Kidney glomerular epithelial cell (primary cell): ENCODE results near the gene TLN1.

Experiments
- DNase-seq: peaks from one replicate; lab custom pipeline; 2025; lab: John Stamatoyannopoulos, UW

The TLN1 gene, protein sequence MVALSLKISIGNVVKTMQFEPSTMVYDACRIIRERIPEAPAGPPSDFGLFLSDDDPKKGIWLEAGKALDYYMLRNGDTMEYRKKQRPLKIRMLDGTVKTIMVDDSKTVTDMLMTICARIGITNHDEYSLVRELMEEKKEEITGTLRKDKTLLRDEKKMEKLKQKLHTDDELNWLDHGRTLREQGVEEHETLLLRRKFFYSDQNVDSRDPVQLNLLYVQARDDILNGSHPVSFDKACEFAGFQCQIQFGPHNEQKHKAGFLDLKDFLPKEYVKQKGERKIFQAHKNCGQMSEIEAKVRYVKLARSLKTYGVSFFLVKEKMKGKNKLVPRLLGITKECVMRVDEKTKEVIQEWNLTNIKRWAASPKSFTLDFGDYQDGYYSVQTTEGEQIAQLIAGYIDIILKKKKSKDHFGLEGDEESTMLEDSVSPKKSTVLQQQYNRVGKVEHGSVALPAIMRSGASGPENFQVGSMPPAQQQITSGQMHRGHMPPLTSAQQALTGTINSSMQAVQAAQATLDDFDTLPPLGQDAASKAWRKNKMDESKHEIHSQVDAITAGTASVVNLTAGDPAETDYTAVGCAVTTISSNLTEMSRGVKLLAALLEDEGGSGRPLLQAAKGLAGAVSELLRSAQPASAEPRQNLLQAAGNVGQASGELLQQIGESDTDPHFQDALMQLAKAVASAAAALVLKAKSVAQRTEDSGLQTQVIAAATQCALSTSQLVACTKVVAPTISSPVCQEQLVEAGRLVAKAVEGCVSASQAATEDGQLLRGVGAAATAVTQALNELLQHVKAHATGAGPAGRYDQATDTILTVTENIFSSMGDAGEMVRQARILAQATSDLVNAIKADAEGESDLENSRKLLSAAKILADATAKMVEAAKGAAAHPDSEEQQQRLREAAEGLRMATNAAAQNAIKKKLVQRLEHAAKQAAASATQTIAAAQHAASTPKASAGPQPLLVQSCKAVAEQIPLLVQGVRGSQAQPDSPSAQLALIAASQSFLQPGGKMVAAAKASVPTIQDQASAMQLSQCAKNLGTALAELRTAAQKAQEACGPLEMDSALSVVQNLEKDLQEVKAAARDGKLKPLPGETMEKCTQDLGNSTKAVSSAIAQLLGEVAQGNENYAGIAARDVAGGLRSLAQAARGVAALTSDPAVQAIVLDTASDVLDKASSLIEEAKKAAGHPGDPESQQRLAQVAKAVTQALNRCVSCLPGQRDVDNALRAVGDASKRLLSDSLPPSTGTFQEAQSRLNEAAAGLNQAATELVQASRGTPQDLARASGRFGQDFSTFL (N-terminal part only)

GRCh38 chr9:35732185-35732799, at the start of gene TLN1, which contains the start of gene CREB3:
Gene TLN1, minus strand, starts transcription at chr9:35732195. Its CDS starts 6,501 bp downstream, at chr9:35725694.
Gene CREB3, plus strand, starts transcription at chr9:35732666. Its CDS starts 107 bp downstream, at chr9:35732773.
- DNase-seq, result peak; percentile 96

- DNase-seq, result no peak
Observed at GRCh38 chr9:35781066-35781465, 49.1 kb upstream of the TLN1 start.

DNA sequence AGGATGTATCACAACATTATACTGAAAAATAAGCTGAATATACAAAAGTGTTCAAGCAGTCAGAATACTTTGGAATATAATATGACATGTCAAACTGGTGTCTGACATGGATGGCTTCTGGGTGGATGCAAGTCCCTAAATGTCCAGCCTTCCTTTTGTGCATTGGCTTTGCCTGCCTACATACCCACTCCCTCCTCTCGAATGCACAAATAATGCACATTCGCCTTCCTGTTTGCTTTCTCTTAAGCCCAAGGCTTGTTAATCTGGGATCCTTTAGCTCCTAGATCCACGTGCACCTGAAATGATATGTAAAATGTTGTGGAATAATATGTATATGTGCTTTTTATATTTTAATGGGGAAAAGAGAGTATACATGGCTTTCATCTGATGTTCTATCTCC, 46.5 kb upstream of the TLN1 start:
- DNase-seq, result no peak

DNA sequence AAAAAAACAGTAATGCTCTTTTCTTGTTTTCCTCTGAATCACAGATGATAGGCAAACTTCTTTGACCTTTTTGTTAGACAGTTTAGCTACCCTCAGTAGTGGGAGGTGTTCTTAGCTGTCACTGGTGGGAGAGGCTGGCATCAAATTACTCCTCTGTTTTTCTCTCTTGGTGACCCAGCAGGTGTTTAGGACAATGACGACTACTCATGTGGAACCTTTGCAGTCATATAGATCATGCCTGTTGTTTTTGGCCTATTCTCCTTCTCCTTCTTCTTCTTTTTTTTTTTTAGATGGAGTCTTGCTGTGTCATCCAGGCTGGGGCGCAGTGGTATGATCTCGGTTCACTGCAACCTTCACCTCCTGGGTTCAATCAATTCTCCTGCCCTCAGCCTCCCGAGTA, 44.0 kb upstream of the TLN1 start:
- peak; percentile 27 for DNase-seq

DNA sequence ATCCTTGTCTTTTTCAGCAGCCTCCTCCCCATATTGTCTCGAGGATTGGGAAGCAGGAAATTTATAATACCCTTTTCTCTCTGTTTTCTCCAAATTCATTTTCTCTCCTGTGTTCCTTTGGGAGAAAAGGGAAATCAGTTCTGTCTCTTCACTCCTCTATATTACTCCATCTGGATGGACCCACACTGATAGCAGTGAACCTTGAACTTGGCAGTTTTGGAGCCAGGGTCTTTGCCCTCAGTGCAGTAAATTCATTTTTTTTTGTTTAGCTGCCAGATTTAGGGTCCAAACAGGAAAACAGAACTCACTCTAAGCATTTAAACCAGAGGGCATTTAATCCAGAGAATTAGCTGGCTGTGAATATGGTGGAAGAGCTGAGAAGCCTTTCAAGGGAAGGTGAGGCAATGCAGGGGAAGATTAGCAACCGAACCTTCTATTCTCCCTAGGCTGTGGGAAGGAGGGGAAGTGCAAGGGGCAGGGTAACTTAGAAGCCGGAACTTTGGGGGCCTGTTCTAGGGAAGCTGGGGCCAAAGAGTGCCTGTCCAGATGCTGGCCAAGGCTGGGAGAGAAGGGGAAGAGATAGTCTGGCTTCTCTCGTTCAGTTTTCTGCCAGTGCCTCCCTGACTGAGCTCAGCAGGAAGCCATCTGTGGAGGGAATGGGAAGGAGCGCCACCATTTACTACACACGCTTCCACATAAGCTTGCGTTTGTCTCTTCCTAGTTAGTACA, 43.1 kb upstream of the TLN1 start:
- no peak for DNase-seq

DNA sequence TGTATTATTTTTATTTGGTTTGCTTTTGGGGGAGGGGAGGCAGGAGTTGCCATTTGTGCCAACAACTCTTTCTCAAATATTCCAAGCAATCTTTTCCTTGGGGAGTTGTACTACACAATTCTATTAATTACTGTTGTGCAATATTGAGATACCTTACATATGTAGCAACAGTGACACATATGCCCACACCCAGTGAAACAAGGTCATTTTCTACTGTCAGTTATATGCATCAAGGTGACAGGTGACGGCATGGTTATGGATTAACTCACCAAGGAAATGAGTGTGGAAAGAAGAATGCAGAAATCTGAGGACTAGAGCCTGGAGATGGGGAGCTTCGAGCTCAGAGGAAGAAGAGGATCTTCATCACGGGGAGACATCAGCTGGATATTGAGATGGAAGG, 39.9 kb upstream of the TLN1 start:
- DNase-seq, result no peak

GRCh38 chr9:35771534-35771933, 39.5 kb upstream of the TLN1 start:
- DNase-seq, result no peak

- no peak for DNase-seq
Observed at GRCh38 chr9:35771075-35771433, 39.1 kb upstream of the TLN1 start.

DNA sequence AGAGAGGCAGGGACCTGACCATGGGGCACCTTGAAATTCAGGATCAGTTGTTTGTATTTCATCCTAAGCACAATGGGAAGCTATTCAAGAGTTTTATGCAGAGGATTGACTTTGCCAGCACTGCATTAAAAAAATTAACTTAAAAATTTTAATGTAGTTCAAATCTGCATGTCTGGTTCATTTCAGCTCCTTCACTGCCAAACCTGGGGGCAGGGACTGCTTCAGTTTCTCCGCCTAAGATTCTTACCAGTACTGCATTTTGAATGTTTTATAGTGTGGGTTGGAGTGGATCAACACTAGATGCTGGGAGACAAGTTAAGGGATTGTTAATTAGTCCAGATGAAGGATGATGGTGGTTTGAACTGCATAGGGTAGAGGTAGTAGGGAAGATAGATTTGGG, 37.8 kb upstream of the TLN1 start:
- no peak for DNase-seq

DNA sequence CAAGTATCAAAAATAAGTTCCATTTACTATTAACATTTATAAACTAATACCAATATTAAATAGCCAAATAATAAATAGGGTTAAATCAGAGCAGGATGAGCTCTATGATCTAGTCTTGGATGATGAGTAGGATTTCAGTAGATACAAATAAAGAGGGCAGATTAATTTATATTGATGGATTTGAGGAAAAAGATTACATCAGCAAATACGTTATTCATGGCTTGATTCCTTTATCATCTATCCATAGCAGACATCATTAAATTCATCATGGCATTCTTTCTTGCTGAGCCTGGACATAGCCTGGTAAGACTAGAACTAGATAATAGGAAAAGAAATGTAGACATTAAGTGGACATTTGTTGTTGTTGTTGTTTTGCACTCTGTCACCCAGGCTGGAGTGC, 35.5 kb upstream of the TLN1 start:
- no peak for DNase-seq

GRCh38 chr9:35766997-35767396, 35.0 kb upstream of the TLN1 start:
- no peak for DNase-seq

GRCh38 chr9:35763803-35764202, 31.8 kb upstream of the TLN1 start:
- no peak for DNase-seq

- no peak for DNase-seq
Observed at GRCh38 chr9:35763181-35763580, 31.2 kb upstream of the TLN1 start.

GRCh38 chr9:35760651-35761050, 28.7 kb upstream of the TLN1 start:
- DNase-seq, result peak; percentile 71

- no peak for DNase-seq
Observed at GRCh38 chr9:35759795-35760194, 27.8 kb upstream of the TLN1 start.

DNA sequence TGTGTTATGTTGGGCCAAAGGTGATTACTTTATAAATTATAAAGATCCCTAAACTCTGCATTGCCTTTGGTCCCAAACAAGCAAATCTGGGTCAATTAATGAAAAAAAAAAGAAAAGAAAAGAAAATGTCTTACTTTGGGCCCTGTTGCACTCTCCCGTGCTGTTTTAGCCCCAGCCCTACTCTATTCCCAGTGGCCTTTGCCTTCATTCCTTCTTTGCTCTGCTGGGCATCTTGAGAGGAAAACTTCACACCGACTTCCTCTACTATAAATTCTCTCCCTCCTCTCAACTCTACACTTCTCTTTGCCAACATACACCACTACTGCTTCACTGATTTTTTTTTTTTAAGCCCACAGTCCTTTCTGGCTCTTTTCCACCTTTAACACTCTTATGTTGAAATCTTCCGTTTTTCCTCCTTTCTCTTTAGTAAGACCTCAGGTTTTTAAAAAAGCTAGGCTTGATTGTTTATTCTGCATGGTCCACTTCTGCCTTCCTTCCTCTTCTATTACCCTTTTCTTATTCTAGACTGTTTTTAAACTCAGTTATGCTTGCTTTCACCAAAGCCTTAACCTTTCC, 26.6 kb upstream of the TLN1 start:
- no peak for DNase-seq

DNA sequence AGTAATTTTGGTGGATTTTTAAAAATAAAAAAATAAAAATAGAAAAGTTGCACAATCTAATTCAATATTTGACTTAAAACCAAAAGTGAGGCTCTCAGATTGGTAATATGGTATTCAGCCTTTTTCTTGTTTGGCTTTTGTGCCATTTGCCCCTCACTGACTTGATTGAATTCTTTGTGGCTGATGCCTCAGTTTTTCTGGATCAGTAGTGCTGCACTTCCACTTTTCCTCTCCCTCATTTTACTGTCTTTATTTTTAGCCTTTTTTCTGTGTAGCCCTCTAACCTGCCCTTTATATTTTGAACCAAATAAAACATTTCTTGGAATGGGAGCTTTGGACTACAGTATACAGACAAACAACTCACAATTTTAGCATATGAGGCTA, 25.9 kb upstream of the TLN1 start:
- no peak for DNase-seq

GRCh38 chr9:35757226-35757891, 25.4 kb upstream of the TLN1 start:
- peak; percentile 20 for DNase-seq

DNA sequence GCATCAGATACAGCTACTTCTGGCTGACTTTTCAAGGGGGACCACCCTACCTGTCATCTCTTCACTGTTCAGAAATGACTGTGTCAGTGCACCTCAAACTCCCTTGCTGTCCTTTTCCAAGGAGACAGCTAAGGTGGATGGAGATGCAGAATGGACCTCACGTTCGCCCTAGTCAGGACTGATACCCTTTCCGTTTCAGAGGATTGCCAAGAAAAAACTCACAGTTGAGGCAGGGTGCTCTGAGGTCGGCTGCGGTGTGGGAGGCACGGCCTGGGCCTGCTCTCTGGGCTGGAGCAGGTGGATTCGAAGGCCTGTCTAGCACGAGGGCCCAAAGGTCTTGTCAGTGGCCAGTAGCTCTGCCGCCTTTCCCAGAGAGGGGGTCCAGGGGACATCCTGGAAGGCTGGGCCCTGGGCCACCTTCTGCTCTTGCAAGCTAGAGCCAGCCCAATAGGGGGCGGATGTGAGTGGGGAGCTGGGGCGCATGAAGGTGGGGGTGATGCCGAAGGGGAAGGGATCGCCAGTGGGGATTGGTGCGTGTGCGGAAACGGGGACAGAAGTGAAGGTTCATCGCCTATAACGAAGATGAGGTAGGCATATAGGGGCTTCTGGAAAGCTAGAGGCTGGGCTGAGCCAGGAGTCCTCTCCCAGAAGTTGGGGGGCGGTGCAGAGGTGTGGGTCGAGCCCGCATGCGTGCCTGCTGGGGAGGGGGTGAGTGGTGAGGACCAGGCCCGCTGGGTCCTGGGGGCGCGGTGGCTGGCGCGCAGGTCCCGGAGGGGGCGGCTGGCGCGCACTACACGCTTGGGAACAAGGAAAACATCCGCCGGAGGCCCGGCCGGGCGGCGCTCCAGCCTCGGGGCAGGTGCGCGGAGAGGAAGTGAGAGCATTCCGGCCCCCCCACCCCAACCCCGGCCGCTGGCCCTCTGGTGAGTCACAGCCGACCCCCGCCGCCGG, 24.6 kb upstream of the TLN1 start:
- peak; percentile 24 for DNase-seq
